Measurements from ENCODE around the gene ATP10A.
"Not testable (repeated sequence)": the region's sequence is repeated elsewhere in the genome, so short reads cannot be mapped to it uniquely, and the experiment has no call there.

Gene ATP10A

GRCh38 chr15:25641762-25642161 lies 221.4 kb downstream of the ATP10A start:
- no peak overlapping the region for H3K4me3 ChIP-seq (ENCODE audit: low read depth, low read length)
- no peak for TF ChIP-seq CTCF (IDR thresholded peaks at IDR 0.05; ENCODE audit: low read depth, low read length)
- in situ Hi-C loops (cut with HindIII; ENCODE audit: low sequenced_read_pairs) = no loop called here
- DNase-seq (ENCODE audit: low read depth, low spot score) = no peak

GRCh38 chr15:25641361-25641760 lies 221.8 kb downstream of the ATP10A start:
- in situ Hi-C loops (cut with HindIII; ENCODE audit: low sequenced_read_pairs) = no loop called here
- no peak for TF ChIP-seq CTCF (IDR thresholded peaks at IDR 0.05; ENCODE audit: low read depth, low read length)
- DNase-seq (ENCODE audit: low read depth, low spot score) = no peak
- no peak overlapping the region for H3K4me3 ChIP-seq (ENCODE audit: low read depth, low read length)

- H3K4me3 ChIP-seq (ENCODE audit: low read depth, low read length); DNase-seq (ENCODE audit: low read depth, low spot score); in situ Hi-C loops (cut with HindIII; ENCODE audit: low sequenced_read_pairs): not testable (repeated sequence)
Observed at GRCh38 chr15:25640959-25641358, 222.2 kb downstream of the ATP10A start.

GRCh38 chr15:25640381-25640780 lies 222.7 kb downstream of the ATP10A start:
- in situ Hi-C loops (cut with HindIII; ENCODE audit: low sequenced_read_pairs) = no loop called here
- no peak for DNase-seq (ENCODE audit: low read depth, low spot score)
- TF ChIP-seq CTCF (IDR thresholded peaks at IDR 0.05; ENCODE audit: low read depth, low read length) = no peak
- H3K4me3 ChIP-seq (ENCODE audit: low read depth, low read length) = no peak overlapping the region

GRCh38 chr15:25636486-25636885 lies 226.6 kb downstream of the ATP10A start:
- H3K4me3 ChIP-seq (ENCODE audit: low read depth, low read length); DNase-seq (ENCODE audit: low read depth, low spot score); in situ Hi-C loops (cut with HindIII; ENCODE audit: low sequenced_read_pairs): not testable (repeated sequence)

- in situ Hi-C loops (cut with HindIII; ENCODE audit: low sequenced_read_pairs) = no loop called here
- no peak for TF ChIP-seq CTCF (IDR thresholded peaks at IDR 0.05; ENCODE audit: low read depth, low read length)
- no peak for DNase-seq (ENCODE audit: low read depth, low spot score)
- no peak overlapping the region for H3K4me3 ChIP-seq (ENCODE audit: low read depth, low read length)
Observed at GRCh38 chr15:25635191-25635590, 227.9 kb downstream of the ATP10A start.

GRCh38 chr15:25633862-25634261 lies 229.3 kb downstream of the ATP10A start:
- no peak for TF ChIP-seq CTCF (IDR thresholded peaks at IDR 0.05; ENCODE audit: low read depth, low read length)

GRCh38 chr15:25631971-25632370 lies 231.2 kb downstream of the ATP10A start:
- H3K4me3 ChIP-seq (ENCODE audit: low read depth, low read length) = no peak overlapping the region
- in situ Hi-C loops (cut with HindIII; ENCODE audit: low sequenced_read_pairs) = no loop called here
- no peak for TF ChIP-seq CTCF (IDR thresholded peaks at IDR 0.05; ENCODE audit: low read depth, low read length)
- DNase-seq (ENCODE audit: low read depth, low spot score) = no peak

More at GRCh38 chr15:25633862-25634261, 229.3 kb downstream of the ATP10A start:
- DNase-seq (ENCODE audit: low read depth, low spot score) = no peak
- in situ Hi-C loops (cut with HindIII; ENCODE audit: low sequenced_read_pairs) = no loop called here
- H3K4me3 ChIP-seq (ENCODE audit: low read depth, low read length) = no peak overlapping the region
